Neural cell (in vitro differentiated cells): Measurements from ENCODE around the gene APOL6. TPM values are rescaled to one million over a fixed set of nuclear protein-coding genes. Genes with fewer than 3 reads are reported as not detected.

Source experiments
- H2AFZ ChIP-seq: fragments of 200-600, 300-800 bp; sonication (generic), shearing (Covaris generic); 2 replicates; pipeline ENCODE4 v1.6.0; 2014; ENCODE audit warnings: low read depth, mild to moderate bottlenecking, antibody characterized with exemption, low read length, moderate library complexity
- H3F3A ChIP-seq: fragments of 200-600 bp; shearing (Covaris generic); 2 replicates; pipeline ENCODE4 v1.6.1; 2016; ENCODE audit warnings: mild to moderate bottlenecking, moderate library complexity, mixed read lengths, antibody characterized with exemption, low read length; ENCODE audit not compliant: insufficient read depth, poor library complexity, severe bottlenecking
- H3K27ac ChIP-seq: fragments of 200-600, 300-800 bp; sonication (generic), shearing (Covaris generic); 2 replicates; pipeline ENCODE4 v1.5.1; 2014; ENCODE audit warnings: mild to moderate bottlenecking, low read length, moderate library complexity
- H3K27me3 ChIP-seq: fragments of 300-800, 200-600 bp; sonication (generic), shearing (Covaris generic); 2 replicates; pipeline ENCODE4 v1.6.0; 2014; ENCODE audit warnings: mild to moderate bottlenecking, low read depth, low read length, moderate library complexity; ENCODE audit not compliant: insufficient read depth
- H3K36me3 ChIP-seq: fragments of 300-800, 200-600 bp; sonication (generic), shearing (Covaris generic); 2 replicates; pipeline ENCODE4 v1.5.1; 2014; ENCODE audit warnings: mild to moderate bottlenecking, antibody characterized with exemption, low read length, moderate library complexity; ENCODE audit not compliant: insufficient read depth
- H3K4me2 ChIP-seq: fragments of 300-800, 200-600 bp; sonication (generic), shearing (Covaris generic); 2 replicates; pipeline ENCODE4 v1.6.0; 2014; ENCODE audit warnings: mild to moderate bottlenecking, low read length
- H3K4me3 ChIP-seq: fragments of 300-800, 200-600 bp; sonication (generic), shearing (Covaris generic); 2 replicates; pipeline ENCODE4 v1.5.1; 2014; ENCODE audit warnings: mild to moderate bottlenecking, low read length, moderate library complexity
- H3K79me2 ChIP-seq: fragments of 200-600 bp; shearing (Covaris generic); replicated peaks from 2 replicates; pipeline ENCODE4 v1.6.0; 2014; ENCODE audit warnings: mild to moderate bottlenecking, low read length, moderate library complexity; ENCODE audit not compliant: insufficient read depth
- H3K9ac ChIP-seq: fragments of 300-800, 200-600 bp; sonication (generic), shearing (Covaris generic); 2 replicates; pipeline ENCODE4 v1.6.1; 2016; ENCODE audit warnings: mild to moderate bottlenecking, low read length, mixed read lengths
- H3K9me2 ChIP-seq: fragments of 200-600 bp; shearing (Covaris generic); 2 replicates; pipeline ENCODE4 v1.6.1; 2016; ENCODE audit warnings: mild to moderate bottlenecking, low read length, mixed read lengths; ENCODE audit not compliant: insufficient read depth
- H3K9me3 ChIP-seq: fragments of 200-600, 300-800 bp; sonication (generic), shearing (Covaris generic); 2 replicates; pipeline ENCODE4 v1.6.1; 2016; ENCODE audit warnings: mild to moderate bottlenecking, mixed run types, low read length, moderate library complexity, mixed read lengths
- H4K20me1 ChIP-seq: fragments of 200-600 bp; shearing (Covaris generic); 2 replicates; pipeline ENCODE4 v1.6.1; 2016; ENCODE audit warnings: mild to moderate bottlenecking, mixed run types; ENCODE audit not compliant: insufficient read depth
- CTCF ChIP-seq: fragments of 450-650 bp; IDR thresholded peaks from 2 replicates; pipeline ENCODE4 v1.5.1; 2014; ENCODE audit warnings: antibody characterized with exemption, mild to moderate bottlenecking, moderate library complexity; ENCODE audit not compliant: poor library complexity, severe bottlenecking
- EP300 ChIP-seq: fragments of 450-650 bp; conservative IDR thresholded peaks from 2 replicates; pipeline ENCODE4 v1.6.1; 2014; ENCODE audit warnings: antibody characterized with exemption, mild to moderate bottlenecking, moderate library complexity; ENCODE audit not compliant: poor library complexity, severe bottlenecking
- EZH2 ChIP-seq: fragments of 200-600, 300-800 bp; shearing (Covaris generic), sonication (generic); IDR thresholded peaks from 2 replicates; pipeline ENCODE4 v1.6.1; 2014; ENCODE audit warnings: antibody characterized with exemption, low read length, borderline replicate concordance, mild to moderate bottlenecking; ENCODE audit not compliant: insufficient read depth, poor library complexity, severe bottlenecking
- MXI1 ChIP-seq: fragments of 450-650 bp; conservative IDR thresholded peaks from 2 replicates; pipeline ENCODE4 v1.6.1; 2014; ENCODE audit warnings: antibody characterized with exemption, mild to moderate bottlenecking; ENCODE audit not compliant: poor library complexity, severe bottlenecking
- POLR2AphosphoS5 ChIP-seq: IDR thresholded peaks from 2 replicates; pipeline ENCODE4 v1.6.1; 2012
- RAD21 ChIP-seq: fragments of 450-650 bp; conservative IDR thresholded peaks from 2 replicates; pipeline ENCODE4 v1.6.1; 2014; ENCODE audit warnings: antibody characterized with exemption, mild to moderate bottlenecking, moderate library complexity
- REST ChIP-seq: IDR thresholded peaks from 2 replicates; pipeline ENCODE4 v1.6.1; 2012; ENCODE audit warnings: borderline replicate concordance
- SMC3 ChIP-seq: fragments of 450-650 bp; conservative IDR thresholded peaks from 2 replicates; pipeline ENCODE4 v1.6.1; 2014; ENCODE audit warnings: antibody characterized with exemption, mild to moderate bottlenecking, moderate library complexity; ENCODE audit not compliant: poor library complexity
- TAF1 ChIP-seq: IDR thresholded peaks from 2 replicates; pipeline ENCODE4 v1.6.1; 2012; ENCODE audit warnings: low read depth
- polyA plus RNA-seq: library from polyadenylated mRNA; depleted of rRNA; stranded (reverse); fragments of >200 nt; gene quantifications from 2 replicates; pipeline ENCODE4 v1.2.3, GENCODE V29; 2014

APOL6 gene
- polyA plus RNA-seq, 1 donor from 2014 or later: not detected

GRCh38 chr22:35627267-35628041 lies 20.8 kb upstream of the APOL6 start:
- no peaks in the 10 kb centered on the region for H4K20me1 ChIP-seq
- TF ChIP-seq RAD21 (peak; percentile 26), EP300 (no peak), CTCF (peak; percentile 30)
- no peak overlapping the region for H3K4me3 ChIP-seq
- H3K4me2 ChIP-seq: no peak overlapping the region
- H2AFZ ChIP-seq: no peak overlapping the region
- H3K36me3 ChIP-seq: no peaks in the 10 kb centered on the region
- H3K27ac ChIP-seq: no peak overlapping the region
- H3F3A ChIP-seq: no peaks in the 10 kb centered on the region
- H3K9me2 ChIP-seq: no peaks in the 10 kb centered on the region
- H3K9ac ChIP-seq: no peak overlapping the region
- no peaks in the 10 kb centered on the region for H3K79me2 ChIP-seq
- H3K9me3 ChIP-seq: no peaks in the 10 kb centered on the region
- no peaks in the 10 kb centered on the region for H3K27me3 ChIP-seq

GRCh38 chr22:35628732-35629131 lies 19.5 kb upstream of the APOL6 start:
- H2AFZ ChIP-seq: no peak overlapping the region
- H3K27ac ChIP-seq: no peak overlapping the region
- H3K4me2 ChIP-seq: no peak overlapping the region
- no peak for TF ChIP-seq TAF1
- TF ChIP-seq RAD21: no peak
- TF ChIP-seq EP300: no peak
- TF ChIP-seq MXI1: no peak
- TF ChIP-seq REST: no peak
- TF ChIP-seq EZH2: no peak
- TF ChIP-seq SMC3: no peak
- TF ChIP-seq POLR2AphosphoS5: no peak
- no peak for TF ChIP-seq CTCF
- no peak overlapping the region for H3K4me3 ChIP-seq
- H3K9me3 ChIP-seq: no peaks in the 10 kb centered on the region
- no peaks in the 10 kb centered on the region for H3K27me3 ChIP-seq
- no peak overlapping the region for H3K9ac ChIP-seq
- H3F3A ChIP-seq: no peaks in the 10 kb centered on the region
- no peaks in the 10 kb centered on the region for H3K79me2 ChIP-seq
- H3K9me2 ChIP-seq: no peaks in the 10 kb centered on the region
- H4K20me1 ChIP-seq: no peaks in the 10 kb centered on the region
- no peaks in the 10 kb centered on the region for H3K36me3 ChIP-seq
